ENCODE results near the gene LTB4R.
A peak's percentile ranks its signal among the peaks of the same experiment; 100 is the strongest.

LTB4R gene

GRCh38 chr14:24332268-24332993, 21.1 kb downstream of the LTB4R start:
- no peaks in the 10 kb centered on the region for H3K27me3 ChIP-seq (ENCODE audit: control insufficient read depth, insufficient read depth, low read length)
- no peaks in the 10 kb centered on the region for H3K79me2 ChIP-seq
- peak; percentile 69 for TF ChIP-seq CTCF (IDR thresholded peaks at IDR 0.05)
- H3K4me3 ChIP-seq (ENCODE audit: low read depth, low read length): peak overlapping the region; percentile 38
- peak overlapping the region; percentile 64 for H2AFZ ChIP-seq
- no peak overlapping the region for H3K9ac ChIP-seq
- H3K9me3 ChIP-seq (ENCODE audit: control insufficient read depth, low read length): no peaks in the 10 kb centered on the region
- peak overlapping the region; percentile 56 for H3K4me2 ChIP-seq (ENCODE audit: low read length)
- no peaks in the 10 kb centered on the region for H3K36me3 ChIP-seq (ENCODE audit: control insufficient read depth, insufficient read depth, low read length)
- no peak overlapping the region for H3K27ac ChIP-seq
- H3K4me1 ChIP-seq: peaks cover 8% of the 10 kb centered on the region

GRCh38 chr14:24334431-24335291, 23.4 kb downstream of the LTB4R start, which contains the start of gene ADCY4:
TSS of gene ADCY4 (minus strand) at chr14:24335071. CDS start at chr14:24334652, 419 bp downstream.
- peaks cover 8% of the 10 kb centered on the region for H3K4me1 ChIP-seq
- no peaks in the 10 kb centered on the region for H3K9me3 ChIP-seq (ENCODE audit: control insufficient read depth, low read length)
- no peaks in the 10 kb centered on the region for H3K36me3 ChIP-seq (ENCODE audit: control insufficient read depth, insufficient read depth, low read length)
- H3K4me3 ChIP-seq (ENCODE audit: low read depth, low read length): peak within 1 kb of the TSS; percentile 46
- no peak within 1 kb of the TSS for H2AFZ ChIP-seq
- no peak within 1 kb of the TSS for H3K9ac ChIP-seq
- H3K27me3 ChIP-seq (ENCODE audit: control insufficient read depth, insufficient read depth, low read length): no peaks in the 10 kb centered on the region
- no peak for TF ChIP-seq CTCF (IDR thresholded peaks at IDR 0.05)
- H3K4me2 ChIP-seq (ENCODE audit: low read length): peak within 1 kb of the TSS; percentile 63
- no peaks in the 10 kb centered on the region for H3K79me2 ChIP-seq
- peak within 1 kb of the TSS; percentile 68 for H3K27ac ChIP-seq

GRCh38 chr14:24335461-24336171, 24.3 kb downstream of the LTB4R start:
- Histone ChIP-seq H3K4me3 (ENCODE audit: low read depth, low read length) (no peak overlapping the region), H3K27ac (peak overlapping the region; percentile 68), H3K9me3 (ENCODE audit: control insufficient read depth, low read length) (no peaks in the 10 kb centered on the region), H3K79me2 (no peaks in the 10 kb centered on the region), H3K4me2 (ENCODE audit: low read length) (no peak overlapping the region), H2AFZ (no peak overlapping the region), H3K9ac (no peak overlapping the region), H3K4me1 (peaks cover 8% of the 10 kb centered on the region), H3K27me3 (ENCODE audit: control insufficient read depth, insufficient read depth, low read length) (no peaks in the 10 kb centered on the region), H3K36me3 (ENCODE audit: control insufficient read depth, insufficient read depth, low read length) (no peaks in the 10 kb centered on the region)
- TF ChIP-seq CTCF (IDR thresholded peaks at IDR 0.05): no peak

- Histone ChIP-seq H3K4me2 (ENCODE audit: low read length) (no peak overlapping the region), H2AFZ (no peak overlapping the region), H3K27ac (no peak overlapping the region), H3K36me3 (ENCODE audit: control insufficient read depth, insufficient read depth, low read length) (no peaks in the 10 kb centered on the region), H3K4me1 (peaks cover 8% of the 10 kb centered on the region), H3K27me3 (ENCODE audit: control insufficient read depth, insufficient read depth, low read length) (no peaks in the 10 kb centered on the region), H3K4me3 (ENCODE audit: low read depth, low read length) (no peak overlapping the region), H3K79me2 (no peaks in the 10 kb centered on the region), H3K9ac (no peak overlapping the region), H3K9me3 (ENCODE audit: control insufficient read depth, low read length) (no peaks in the 10 kb centered on the region)
- no peak for TF ChIP-seq CTCF (IDR thresholded peaks at IDR 0.05)
Measured at GRCh38 chr14:24337144-24337823, 26.0 kb downstream of the LTB4R start.

Data from parathyroid adenoma (tissue), 2 donors.